Lower lobe of right lung (tissue), 2 donors: ENCODE measurements around the gene GNL2. TPM values are rescaled to one million over a fixed set of nuclear protein-coding genes. Genes with fewer than 3 reads are reported as not detected.
A peak's percentile ranks its signal among the peaks of the same experiment; 100 is the strongest.

Source experiments
- ATAC-seq, 2 donors: fragments of 200-7000 bp; cut with Tn5 transposase; one replicate each; pipeline ENCODE4 v1.9.1; 2020 to 2022; ENCODE audit warnings: mild to moderate bottlenecking in 2 of 2, moderate library complexity in 2 of 2
- DNase-seq: peaks from one replicate; pipeline ENCODE4 v3.0.0-alpha.2; 2020
- H3K27ac ChIP-seq: fragments of 200-600 bp; one replicate; pipeline ENCODE4 v1.8.0; 2022
- H3K27me3 ChIP-seq: fragments of 200-600 bp; one replicate; pipeline ENCODE4 v1.8.0; 2022; ENCODE audit warnings: low read depth
- H3K36me3 ChIP-seq: fragments of 200-600 bp; one replicate; pipeline ENCODE4 v1.8.0; 2022; ENCODE audit warnings: mild to moderate bottlenecking
- H3K4me1 ChIP-seq: fragments of 200-600 bp; one replicate; pipeline ENCODE4 v1.8.0; 2022
- H3K4me3 ChIP-seq: fragments of 200-600 bp; one replicate; pipeline ENCODE4 v1.8.0; 2022; ENCODE audit warnings: mild to moderate bottlenecking
- H3K9me3 ChIP-seq: fragments of 200-600 bp; one replicate; pipeline ENCODE4 v1.8.0; 2022
- intact Hi-C: fragments of 100-400 bp; cut with DNase I; formaldehyde crosslinking; loops from one replicate; pipeline ENCODE4 v1.11.0; 2022
- total RNA-seq: library from RNA; stranded (reverse); fragmentation: NEBNext Ultra II Directional; extraction: Animal tissue kit (Norgen Biotek cat#: 25700); gene quantifications from one replicate; pipeline ENCODE4 v1.2.1, GENCODE V29; 2021
- TF ChIP-seq, protein P1 (sequence below): fragments of 200-600 bp; IDR thresholded peaks from one replicate; pipeline ENCODE4 v1.8.0; 2022; ENCODE audit warnings: antibody characterized with exemption, mild to moderate bottlenecking
- donor health status: DM: no; HTN: yes; CAD: no; lungs with severe emphysema.

The GNL2 gene
- total RNA-seq, 1 donor from 2014 or later: 37.5 TPM

GRCh38 chr1:37557402-37557801 lies 38.3 kb downstream of the GNL2 start:
- DNase-seq: no peak
- Histone ChIP-seq H3K27me3 (no peaks in the 10 kb centered on the region), H3K36me3 (peaks cover 9% of the 10 kb centered on the region), H3K9me3 (no peaks in the 10 kb centered on the region), H3K27ac (peak overlapping the region; percentile 80), H3K4me1 (peaks cover 36% of the 10 kb centered on the region), H3K4me3 (peak overlapping the region; percentile 49)
- peak in 1 of 2 donors; percentile 2 for ATAC-seq
- intact Hi-C loops: no loop called here
- TF ChIP-seq, protein P1, sequence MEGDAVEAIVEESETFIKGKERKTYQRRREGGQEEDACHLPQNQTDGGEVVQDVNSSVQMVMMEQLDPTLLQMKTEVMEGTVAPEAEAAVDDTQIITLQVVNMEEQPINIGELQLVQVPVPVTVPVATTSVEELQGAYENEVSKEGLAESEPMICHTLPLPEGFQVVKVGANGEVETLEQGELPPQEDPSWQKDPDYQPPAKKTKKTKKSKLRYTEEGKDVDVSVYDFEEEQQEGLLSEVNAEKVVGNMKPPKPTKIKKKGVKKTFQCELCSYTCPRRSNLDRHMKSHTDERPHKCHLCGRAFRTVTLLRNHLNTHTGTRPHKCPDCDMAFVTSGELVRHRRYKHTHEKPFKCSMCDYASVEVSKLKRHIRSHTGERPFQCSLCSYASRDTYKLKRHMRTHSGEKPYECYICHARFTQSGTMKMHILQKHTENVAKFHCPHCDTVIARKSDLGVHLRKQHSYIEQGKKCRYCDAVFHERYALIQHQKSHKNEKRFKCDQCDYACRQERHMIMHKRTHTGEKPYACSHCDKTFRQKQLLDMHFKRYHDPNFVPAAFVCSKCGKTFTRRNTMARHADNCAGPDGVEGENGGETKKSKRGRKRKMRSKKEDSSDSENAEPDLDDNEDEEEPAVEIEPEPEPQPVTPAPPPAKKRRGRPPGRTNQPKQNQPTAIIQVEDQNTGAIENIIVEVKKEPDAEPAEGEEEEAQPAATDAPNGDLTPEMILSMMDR: no peak

DNA sequence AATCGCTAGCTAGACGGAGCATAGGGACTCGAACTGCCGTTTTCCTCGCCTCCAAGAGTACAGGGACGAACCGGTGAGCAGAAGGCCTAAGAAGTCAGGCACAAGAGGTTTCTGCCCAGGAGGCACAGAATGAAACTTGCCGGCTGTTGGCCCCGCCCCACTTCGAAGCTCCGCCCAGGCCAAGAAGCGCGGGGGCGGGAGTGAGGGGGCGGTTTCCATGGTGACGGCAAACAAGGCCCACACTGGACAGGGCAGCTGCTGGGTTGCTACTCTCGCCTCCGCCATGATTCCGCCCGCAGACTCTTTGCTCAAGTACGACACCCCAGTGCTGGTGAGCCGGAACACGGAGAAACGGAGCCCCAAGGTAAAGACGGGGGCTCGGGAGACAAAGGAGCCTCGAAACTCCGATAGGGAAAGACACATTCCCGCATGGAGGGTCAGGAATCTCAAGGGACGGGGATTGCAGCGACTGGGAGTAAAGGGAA lies 39.0 kb downstream of the GNL2 start, which contains the start of gene DNALI1:
TSS of gene DNALI1 (plus strand) at position 229 of the 485 bp plus-strand sequence. CDS start at position 284, 55 bp downstream.
- DNase-seq (peak; percentile 90), ATAC-seq (peak; percentile 95)
- intact Hi-C loops: no loop called here
- Histone ChIP-seq H3K36me3 (peaks cover 9% of the 10 kb centered on the region), H3K27ac (peak within 1 kb of the TSS; percentile 80), H3K27me3 (no peaks in the 10 kb centered on the region), H3K4me3 (peak within 1 kb of the TSS; percentile 49), H3K4me1 (peaks cover 42% of the 10 kb centered on the region), H3K9me3 (no peaks in the 10 kb centered on the region)
- TF ChIP-seq, protein P1: no peak

GRCh38 chr1:37553927-37554808 lies 41.6 kb downstream of the GNL2 start, which contains the start of gene SNIP1:
Gene SNIP1 (minus strand): TSS chr1:37554293. CDS start chr1:37554229, 64 bp downstream.
- intact Hi-C loops: no loop called here
- H3K4me3 ChIP-seq: peak within 1 kb of the TSS; percentile 96

DNA sequence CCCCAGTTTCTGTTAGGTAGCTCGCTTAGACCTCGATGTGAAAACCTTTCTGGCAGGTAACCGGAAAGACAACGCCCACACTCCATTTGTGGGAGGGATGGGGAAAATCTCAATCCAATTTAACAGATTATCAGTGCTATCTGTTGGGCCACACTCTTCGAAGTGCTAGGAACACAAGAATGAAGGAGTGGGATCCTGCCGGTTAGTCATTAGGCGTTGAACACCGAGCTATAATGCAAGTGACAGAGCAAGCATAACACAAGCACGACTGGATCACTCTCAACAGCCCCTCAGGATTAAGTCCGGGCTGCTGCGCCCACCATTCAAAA lies 42.2 kb downstream of the GNL2 start:
- Histone ChIP-seq H3K27ac (peak overlapping the region; percentile 96), H3K27me3 (no peaks in the 10 kb centered on the region), H3K9me3 (no peaks in the 10 kb centered on the region), H3K4me3 (peak overlapping the region; percentile 96), H3K36me3 (peaks cover 36% of the 10 kb centered on the region), H3K4me1 (peaks cover 43% of the 10 kb centered on the region)
- DNase-seq: no peak
- intact Hi-C loops: no loop called here
- ATAC-seq: no peak
- TF ChIP-seq, protein P1: no peak

More at GRCh38 chr1:37553927-37554808, 41.6 kb downstream of the GNL2 start, which contains the start of gene SNIP1:
- no peaks in the 10 kb centered on the region for H3K9me3 ChIP-seq
- H3K4me1 ChIP-seq: peaks cover 43% of the 10 kb centered on the region
- H3K36me3 ChIP-seq: peaks cover 30% of the 10 kb centered on the region
- peak; percentile 93 to 94 for ATAC-seq
- TF ChIP-seq, protein P1: no peak
- peak; percentile 91 for DNase-seq
- peak within 1 kb of the TSS; percentile 96 for H3K27ac ChIP-seq
- no peaks in the 10 kb centered on the region for H3K27me3 ChIP-seq

DNA sequence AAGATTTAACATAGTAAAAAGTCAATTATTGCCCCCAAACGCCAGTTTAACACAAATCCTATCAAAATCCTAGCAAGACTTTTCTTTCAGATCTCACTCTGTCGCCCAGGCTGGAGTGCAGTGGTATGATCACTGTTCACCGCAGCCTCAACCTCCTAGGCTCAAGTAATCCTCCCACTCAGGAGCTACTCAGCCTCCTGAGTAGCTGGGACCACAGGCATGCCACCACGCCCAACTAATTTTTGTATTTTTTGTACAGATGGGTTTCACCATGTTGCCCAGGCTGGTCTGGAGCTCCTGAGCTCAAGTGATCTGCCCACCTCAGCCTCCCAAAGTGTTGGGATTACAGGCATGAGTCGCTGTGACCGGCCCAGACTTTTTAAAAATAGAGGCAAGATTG lies 46.4 kb downstream of the GNL2 start:
- H3K27ac ChIP-seq: no peak overlapping the region
- TF ChIP-seq, protein P1: no peak
- H3K4me3 ChIP-seq: no peak overlapping the region
- intact Hi-C loops: no loop called here
- no peaks in the 10 kb centered on the region for H3K9me3 ChIP-seq
- peaks cover 21% of the 10 kb centered on the region for H3K4me1 ChIP-seq
- DNase-seq: no peak
- H3K36me3 ChIP-seq: peaks cover 77% of the 10 kb centered on the region
- no peak for ATAC-seq
- H3K27me3 ChIP-seq: no peaks in the 10 kb centered on the region
